ENCODE measurements around the gene TGM6. TPM values are rescaled to one million over a fixed set of nuclear protein-coding genes. Genes with fewer than 3 reads are reported as not detected.

TGM6 gene
- total and polyA plus RNA-seq, 4 donors, result not detected

DNA sequence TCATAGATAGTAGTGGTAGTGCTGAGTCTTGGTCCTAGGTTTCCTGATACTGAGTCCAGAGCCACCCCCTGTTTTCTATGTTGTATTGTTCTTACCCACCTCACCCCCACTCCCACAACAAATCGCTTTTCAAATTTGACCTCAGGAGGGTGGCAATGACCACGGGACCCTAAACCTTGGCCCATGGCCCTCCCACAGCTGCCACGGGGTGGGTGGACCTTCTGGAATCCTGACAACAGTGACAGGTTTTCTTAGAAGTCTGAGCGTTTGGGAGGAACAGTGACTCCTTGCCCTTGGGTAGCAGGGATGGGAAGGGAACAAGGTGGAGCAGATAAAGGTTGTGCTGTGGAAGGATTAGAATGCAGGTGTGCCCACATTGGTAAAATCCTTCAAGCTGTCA, 48.0 kb upstream of the TGM6 start:
- no peaks in the 10 kb centered on the region for H3K4me1 ChIP-seq (ENCODE audit: control insufficient read depth in 5 of 5, insufficient read depth in 5 of 5, low read length in 5 of 5)
- ATAC-seq (ENCODE audit: insufficient read depth, low FRiP score) (no peak), DNase-seq (no peak)
- peaks cover 0 to 2% (median 0%) of the 10 kb centered on the region in 3 donors for H3K27me3 ChIP-seq (ENCODE audit: control insufficient read depth in 3 of 3, insufficient read depth in 3 of 3, low read length in 2 of 3)
- no peak overlapping the region for H3K9ac ChIP-seq (ENCODE audit: insufficient read depth in 1 of 2, low read length in 2 of 2)
- no peak overlapping the region for H3K27ac ChIP-seq (ENCODE audit: low read depth in 1 of 2, low read length in 1 of 2)
- H3K4me3 ChIP-seq, result no peak overlapping the region
- WGBS, 2 donors, result 64 to 84% methylated on average over 4 of the region's 4 CpGs
- no peaks in the 10 kb centered on the region for H3K36me3 ChIP-seq (ENCODE audit: control insufficient read depth in 4 of 4, insufficient read depth in 4 of 4, low read length in 4 of 4)
- TF ChIP-seq, protein P1, sequence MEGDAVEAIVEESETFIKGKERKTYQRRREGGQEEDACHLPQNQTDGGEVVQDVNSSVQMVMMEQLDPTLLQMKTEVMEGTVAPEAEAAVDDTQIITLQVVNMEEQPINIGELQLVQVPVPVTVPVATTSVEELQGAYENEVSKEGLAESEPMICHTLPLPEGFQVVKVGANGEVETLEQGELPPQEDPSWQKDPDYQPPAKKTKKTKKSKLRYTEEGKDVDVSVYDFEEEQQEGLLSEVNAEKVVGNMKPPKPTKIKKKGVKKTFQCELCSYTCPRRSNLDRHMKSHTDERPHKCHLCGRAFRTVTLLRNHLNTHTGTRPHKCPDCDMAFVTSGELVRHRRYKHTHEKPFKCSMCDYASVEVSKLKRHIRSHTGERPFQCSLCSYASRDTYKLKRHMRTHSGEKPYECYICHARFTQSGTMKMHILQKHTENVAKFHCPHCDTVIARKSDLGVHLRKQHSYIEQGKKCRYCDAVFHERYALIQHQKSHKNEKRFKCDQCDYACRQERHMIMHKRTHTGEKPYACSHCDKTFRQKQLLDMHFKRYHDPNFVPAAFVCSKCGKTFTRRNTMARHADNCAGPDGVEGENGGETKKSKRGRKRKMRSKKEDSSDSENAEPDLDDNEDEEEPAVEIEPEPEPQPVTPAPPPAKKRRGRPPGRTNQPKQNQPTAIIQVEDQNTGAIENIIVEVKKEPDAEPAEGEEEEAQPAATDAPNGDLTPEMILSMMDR (IDR thresholded peaks at IDR 0.05; ENCODE audit: control extremely low read depth, extremely low read depth), result no peak
- H3K9me3 ChIP-seq (ENCODE audit: control insufficient read depth in 4 of 4, insufficient read depth in 3 of 4, low read length in 3 of 4), result peaks cover 0 to 2% (median 0%) of the 10 kb centered on the region in 4 donors

DNA sequence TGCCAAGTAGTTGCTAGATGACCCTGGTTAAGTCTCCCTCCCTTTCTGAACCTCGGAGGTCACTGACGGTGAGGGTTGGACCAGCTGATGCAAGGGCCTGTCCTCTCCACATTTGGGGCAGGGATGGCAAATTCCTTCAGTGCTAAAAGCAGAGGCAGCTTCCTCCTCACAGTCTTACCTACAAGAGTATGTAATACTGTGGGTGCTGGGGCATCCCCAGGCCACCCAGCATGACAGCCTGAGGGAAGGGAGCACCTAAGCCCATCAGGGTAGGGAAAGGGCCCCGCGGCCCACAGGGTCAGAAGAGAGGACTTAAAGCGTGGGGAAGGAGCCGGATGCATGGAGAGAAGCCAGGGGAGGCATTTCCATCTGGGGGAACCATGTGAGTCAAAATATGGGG, 46.9 kb upstream of the TGM6 start:
- ATAC-seq (ENCODE audit: insufficient read depth, low FRiP score) (no peak), DNase-seq (no peak)
- peaks cover 0 to 2% (median 0%) of the 10 kb centered on the region in 3 donors for H3K27me3 ChIP-seq (ENCODE audit: control insufficient read depth in 3 of 3, insufficient read depth in 3 of 3, low read length in 2 of 3)
- TF ChIP-seq, protein P1 (IDR thresholded peaks at IDR 0.05; ENCODE audit: control extremely low read depth, extremely low read depth), result no peak
- H3K4me3 ChIP-seq, result no peak overlapping the region
- H3K9ac ChIP-seq (ENCODE audit: insufficient read depth in 1 of 2, low read length in 2 of 2), result no peak overlapping the region
- WGBS, 2 donors, result 77 to 95% methylated on average over 6 of the region's 6 CpGs
- H3K9me3 ChIP-seq (ENCODE audit: control insufficient read depth in 4 of 4, insufficient read depth in 3 of 4, low read length in 3 of 4), result no peaks in the 10 kb centered on the region
- no peaks in the 10 kb centered on the region for H3K4me1 ChIP-seq (ENCODE audit: control insufficient read depth in 5 of 5, insufficient read depth in 5 of 5, low read length in 5 of 5)
- no peak overlapping the region for H3K27ac ChIP-seq (ENCODE audit: low read depth in 1 of 2, low read length in 1 of 2)
- no peaks in the 10 kb centered on the region for H3K36me3 ChIP-seq (ENCODE audit: control insufficient read depth in 4 of 4, insufficient read depth in 4 of 4, low read length in 4 of 4)

DNA sequence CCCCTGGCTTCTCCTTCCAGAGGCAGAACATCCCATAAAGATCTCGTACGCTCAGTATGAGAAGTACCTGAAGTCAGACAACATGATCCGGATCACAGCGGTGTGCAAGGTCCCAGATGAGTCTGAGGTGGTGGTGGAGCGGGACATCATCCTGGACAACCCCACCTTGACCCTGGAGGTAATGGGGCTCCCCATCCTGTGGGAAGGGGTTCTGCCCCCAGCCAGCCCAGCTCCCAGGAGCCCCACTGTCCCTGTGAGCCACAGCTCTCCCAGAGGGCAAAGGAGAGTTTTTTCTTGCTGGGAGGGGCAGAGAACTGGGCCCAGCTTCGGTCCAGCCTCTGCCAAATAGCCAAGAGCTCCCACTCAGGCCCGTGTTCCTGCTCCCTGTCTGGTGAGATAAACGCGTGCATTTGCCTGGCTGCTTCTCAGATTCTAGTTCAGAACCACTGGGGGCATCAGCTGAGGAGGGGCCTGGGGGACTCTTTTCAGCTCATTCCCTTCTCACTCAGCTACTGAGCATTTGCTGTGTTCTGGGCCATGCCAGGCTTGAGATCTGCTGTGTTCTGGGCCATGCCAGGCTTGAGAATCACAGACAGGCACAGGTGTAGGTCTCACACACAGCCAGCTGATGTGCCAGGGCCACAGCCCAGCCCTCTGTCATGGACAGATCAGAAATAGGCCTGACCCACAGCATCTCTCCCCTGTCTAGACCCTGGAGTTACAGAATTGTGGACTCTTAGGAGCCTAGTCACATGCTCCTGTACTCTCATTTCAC, 45.4 kb upstream of the TGM6 start:
- H3K27me3 ChIP-seq (ENCODE audit: control insufficient read depth in 3 of 3, insufficient read depth in 3 of 3, low read length in 2 of 3), result peaks cover 0 to under 1% (median 0%) of the 10 kb centered on the region in 3 donors
- no peak overlapping the region for H3K9ac ChIP-seq (ENCODE audit: insufficient read depth in 1 of 2, low read length in 2 of 2)
- TF ChIP-seq, protein P1 (IDR thresholded peaks at IDR 0.05; ENCODE audit: control extremely low read depth, extremely low read depth), result no peak
- no peaks in the 10 kb centered on the region for H3K4me1 ChIP-seq (ENCODE audit: control insufficient read depth in 5 of 5, insufficient read depth in 5 of 5, low read length in 5 of 5)
- 86 to 92% methylated on average over 9 of the region's 9 CpGs for WGBS, 2 donors
- H3K36me3 ChIP-seq (ENCODE audit: control insufficient read depth in 4 of 4, insufficient read depth in 4 of 4, low read length in 4 of 4), result no peaks in the 10 kb centered on the region
- H3K9me3 ChIP-seq (ENCODE audit: control insufficient read depth in 4 of 4, insufficient read depth in 3 of 4, low read length in 3 of 4), result peaks cover 0 to 2% (median 0%) of the 10 kb centered on the region in 4 donors
- H3K4me3 ChIP-seq, result no peak overlapping the region
- no peak for DNase-seq
- no peak for ATAC-seq (ENCODE audit: insufficient read depth, low FRiP score)
- no peak overlapping the region for H3K27ac ChIP-seq (ENCODE audit: low read depth in 1 of 2, low read length in 1 of 2)
